ENCODE measurements around the gene MTF1.
"Not testable (repeated sequence)": the region's sequence is repeated elsewhere in the genome, so short reads cannot be mapped to it uniquely, and the experiment has no call there.

Gene MTF1

DNA sequence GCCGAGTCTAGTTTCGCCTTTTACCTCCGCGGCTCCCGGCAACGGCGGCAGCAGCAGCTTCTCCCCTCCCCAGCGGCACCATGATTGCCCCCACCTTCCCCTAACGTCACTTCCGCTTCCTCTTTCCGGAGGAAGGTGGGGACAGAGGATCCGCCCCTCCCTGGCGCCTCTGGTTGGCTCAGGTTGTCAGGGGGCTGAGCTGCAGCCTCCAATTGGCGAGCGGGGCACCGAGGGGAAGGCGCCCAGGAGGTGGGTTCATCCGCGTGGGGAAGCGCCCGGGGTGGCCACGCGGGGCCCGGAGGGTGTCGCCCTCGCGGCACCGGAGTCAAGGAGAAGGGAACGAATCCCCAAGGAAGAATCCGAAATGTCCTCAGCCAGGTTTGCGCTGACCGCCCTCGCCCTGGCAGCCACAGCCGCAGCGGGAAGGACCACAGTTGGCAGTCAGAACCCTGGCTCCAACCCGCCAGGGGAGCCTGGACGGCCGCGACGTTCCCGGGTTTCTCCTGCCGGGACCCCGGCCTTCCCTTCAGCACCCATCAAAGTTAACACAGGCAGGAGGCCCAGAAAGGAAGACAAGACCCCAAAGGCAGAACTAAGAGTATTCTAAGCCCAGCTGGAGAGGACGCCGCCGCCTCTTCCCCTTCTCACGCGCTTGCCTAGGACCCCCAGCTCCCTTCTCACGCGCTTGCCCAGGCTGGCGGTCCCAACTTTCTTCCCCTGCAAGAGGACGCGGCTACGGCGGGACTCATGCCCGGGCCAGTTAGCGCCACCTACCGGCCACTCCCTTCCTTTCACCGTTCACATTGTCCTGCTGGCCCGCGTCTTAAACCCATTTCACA is at the start of gene MTF1:
MTF1 (minus strand) TSS at position 86 of the 839 bp plus-strand sequence. CDS start 1,934 bp downstream, outside the sequence.
- peak; percentile 99 for DNase-seq

DNA sequence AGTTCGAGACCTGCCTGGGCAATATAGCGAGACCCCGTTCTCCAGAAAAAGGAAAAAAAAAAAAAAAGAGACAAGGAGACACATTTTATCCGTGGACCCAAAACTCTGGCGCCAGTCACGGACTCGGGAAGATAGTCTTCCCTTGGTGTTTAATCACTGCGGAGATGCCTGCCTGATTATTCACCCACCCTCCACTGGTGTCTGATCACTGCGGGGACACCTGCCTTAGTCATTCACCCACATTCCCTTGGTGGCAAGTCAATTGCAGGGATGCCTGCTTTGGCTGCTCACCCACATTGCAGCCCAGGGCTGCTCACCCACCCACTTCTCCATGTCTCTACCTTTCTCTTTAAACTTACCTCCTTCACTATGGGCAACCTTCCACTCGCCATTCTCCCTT is 49.1 kb upstream of the MTF1 start:
- not testable (repeated sequence) for DNase-seq

- DNase-seq: not testable (repeated sequence)
These were observed 48.2 kb upstream of the MTF1 start for GRCh38 chr1:37907416-37908125.

GRCh38 chr1:37906591-37906990 is 47.2 kb upstream of the MTF1 start:
- not testable (repeated sequence) for DNase-seq

- DNase-seq: no peak
These were observed 46.3 kb upstream of the MTF1 start for GRCh38 chr1:37905727-37906126.

DNA sequence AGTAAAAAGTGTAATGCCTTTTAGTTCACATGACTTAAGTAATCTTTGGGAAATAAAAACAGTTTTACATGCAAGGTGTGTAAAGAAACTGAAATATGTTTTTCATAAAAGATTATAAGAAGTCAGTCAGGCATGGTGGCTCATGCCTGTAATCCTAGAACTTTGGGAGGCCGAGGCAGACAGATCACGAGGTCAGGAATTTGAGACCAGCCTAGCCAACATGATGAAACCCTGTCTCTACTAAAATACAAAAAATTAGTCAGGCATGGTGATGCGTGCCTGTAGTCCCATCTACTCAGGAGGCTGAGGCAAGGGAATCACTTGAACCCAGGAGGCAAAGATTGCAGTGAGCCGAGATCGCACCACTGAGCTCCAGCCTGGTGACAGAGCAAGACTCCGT is 44.5 kb upstream of the MTF1 start:
- not testable (repeated sequence) for DNase-seq

- no peak for DNase-seq
These were observed 43.6 kb upstream of the MTF1 start for GRCh38 chr1:37902983-37903382.

DNA sequence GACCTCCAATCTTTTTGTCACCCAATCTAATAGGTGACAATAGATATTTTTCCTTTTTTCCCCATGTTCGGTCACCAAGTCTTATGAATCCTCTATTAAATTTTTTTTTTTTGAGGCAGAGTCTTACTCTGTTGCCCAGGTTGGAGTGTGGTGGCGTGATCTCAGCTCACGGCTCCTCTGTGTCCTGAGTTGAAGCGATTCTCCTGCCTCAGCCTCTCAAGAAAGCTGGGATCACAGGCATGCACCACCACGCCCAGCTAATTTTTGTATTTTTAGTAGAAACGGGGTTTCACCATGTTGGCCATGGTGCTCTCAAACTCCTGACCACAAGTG is 42.5 kb upstream of the MTF1 start:
- DNase-seq: no peak

- peak; percentile 36 for DNase-seq
These were observed 42.0 kb upstream of the MTF1 start for GRCh38 chr1:37901191-37901892.

- DNase-seq: not testable (repeated sequence)
These were observed 38.2 kb upstream of the MTF1 start for GRCh38 chr1:37897563-37897962.

DNA sequence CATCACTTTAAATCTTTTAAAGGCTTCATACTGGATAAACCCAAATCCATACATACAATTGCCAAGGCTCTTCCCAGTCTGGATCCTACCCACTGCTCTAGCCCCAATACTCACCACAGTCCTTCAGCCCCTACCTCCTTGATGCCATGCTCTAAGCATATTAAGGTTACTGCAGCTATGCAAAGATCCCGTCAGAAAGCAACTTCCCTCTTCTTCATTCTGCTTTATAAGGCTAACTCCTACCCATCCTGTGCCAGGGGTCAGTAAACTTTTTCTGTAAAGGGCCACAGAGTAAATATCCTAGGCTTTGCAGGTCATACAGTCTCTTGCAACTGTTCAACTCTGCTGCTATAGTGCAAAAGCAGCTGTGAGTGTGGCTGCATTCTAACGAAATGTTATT is 34.3 kb upstream of the MTF1 start:
- DNase-seq: no peak

- DNase-seq: peak; percentile 31
These were observed 33.0 kb upstream of the MTF1 start for GRCh38 chr1:37892151-37893047.

DNA sequence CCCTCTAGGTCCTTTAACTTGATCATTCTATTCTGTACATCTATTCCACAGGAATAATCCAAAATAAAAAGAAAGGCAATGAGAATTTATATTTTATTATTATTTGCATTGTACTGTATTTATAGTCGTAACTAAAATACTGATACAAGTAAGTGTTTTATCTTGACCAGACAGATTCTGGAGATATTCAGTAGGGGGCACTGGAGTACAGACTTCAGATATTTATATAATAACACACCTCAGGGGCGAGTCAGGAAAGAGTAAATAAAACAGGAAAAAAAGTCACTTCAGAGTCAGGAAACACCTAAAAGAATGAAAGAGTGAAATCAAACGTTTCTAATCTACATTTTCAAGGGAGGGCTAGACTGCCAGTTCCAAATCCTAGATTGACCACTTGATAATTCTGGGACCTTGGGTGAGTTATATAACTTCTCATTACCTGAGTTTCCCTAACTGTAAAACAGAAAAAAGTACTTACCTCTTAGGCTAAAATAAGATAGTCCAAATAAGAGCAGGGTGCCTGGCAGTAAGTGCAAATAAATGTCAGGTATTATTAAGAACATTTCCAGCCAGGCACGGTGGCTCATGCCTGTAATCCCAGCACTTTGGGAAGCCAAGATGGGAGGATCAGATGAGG is 31.1 kb upstream of the MTF1 start:
- peak; percentile 86 for DNase-seq

DNA sequence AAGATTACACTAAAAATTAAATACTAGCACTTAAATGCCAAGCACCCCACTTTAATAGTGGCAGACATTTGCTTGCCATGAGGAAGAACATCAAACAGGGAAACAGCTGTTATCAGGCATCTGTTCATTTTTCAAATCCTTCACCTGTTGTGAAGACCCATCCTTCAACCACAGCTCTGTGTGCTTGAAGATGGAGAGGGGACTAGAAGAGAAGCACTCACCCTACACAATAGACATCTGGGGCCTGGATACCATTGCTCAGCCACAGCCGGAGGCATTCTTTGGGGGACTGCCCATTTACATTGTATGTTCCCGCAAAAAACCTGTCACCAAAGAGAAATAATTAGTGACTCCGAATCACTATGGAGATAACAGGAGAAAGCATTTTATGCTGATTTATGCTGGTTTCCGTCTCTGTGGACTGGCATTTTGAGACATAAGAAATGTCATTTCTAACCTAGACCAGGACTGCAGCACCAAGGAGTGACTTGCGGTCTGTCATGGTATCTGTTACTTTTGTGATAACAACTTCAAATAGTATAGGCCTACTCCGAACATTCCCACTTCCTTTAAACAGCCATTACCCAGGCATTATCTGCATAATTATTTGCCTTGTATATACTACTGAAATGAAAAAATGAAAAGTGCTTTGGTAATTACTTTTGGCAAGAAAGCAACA is 28.8 kb upstream of the MTF1 start:
- DNase-seq: peak; percentile 13

DNA sequence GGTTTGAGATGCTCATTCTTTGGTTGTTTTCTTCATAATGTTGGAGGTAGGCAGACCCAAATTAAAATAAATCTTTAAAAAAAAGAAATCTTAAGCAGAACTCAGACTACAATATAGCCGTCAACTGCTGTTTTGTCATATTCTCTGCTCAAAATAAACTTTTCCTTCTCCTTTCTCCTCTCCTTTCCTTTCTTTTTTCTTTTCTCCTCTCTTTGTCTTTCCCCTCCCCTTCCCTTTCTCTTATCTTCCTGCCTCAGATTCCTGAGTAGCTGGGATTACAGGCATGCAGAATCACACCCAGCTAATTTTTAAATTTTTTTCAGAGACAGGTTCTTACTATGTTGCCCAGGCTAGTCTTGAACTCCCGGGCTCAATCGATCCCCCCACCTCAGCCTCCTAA is 24.8 kb upstream of the MTF1 start:
- DNase-seq: no peak

DNA sequence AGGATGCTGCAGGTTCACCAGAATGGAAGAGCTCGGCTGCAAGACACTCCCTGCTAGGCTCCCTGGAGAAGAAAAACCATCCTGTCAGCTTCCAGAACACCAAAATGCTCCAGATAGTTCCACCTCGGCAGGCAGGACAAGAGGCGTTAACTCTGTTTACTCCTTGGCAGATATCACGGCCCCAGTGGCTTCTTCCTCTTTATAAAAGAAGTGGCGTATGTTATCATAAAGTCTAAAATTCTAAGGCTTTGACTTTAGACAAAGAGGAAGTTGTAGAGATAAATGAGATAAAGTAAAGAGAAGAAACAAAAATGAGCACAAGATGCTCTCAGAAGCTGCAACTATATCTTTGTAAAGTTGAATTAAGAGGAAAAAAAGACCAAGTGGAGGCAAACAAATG is 24.3 kb upstream of the MTF1 start:
- peak; percentile 66 for DNase-seq

DNA sequence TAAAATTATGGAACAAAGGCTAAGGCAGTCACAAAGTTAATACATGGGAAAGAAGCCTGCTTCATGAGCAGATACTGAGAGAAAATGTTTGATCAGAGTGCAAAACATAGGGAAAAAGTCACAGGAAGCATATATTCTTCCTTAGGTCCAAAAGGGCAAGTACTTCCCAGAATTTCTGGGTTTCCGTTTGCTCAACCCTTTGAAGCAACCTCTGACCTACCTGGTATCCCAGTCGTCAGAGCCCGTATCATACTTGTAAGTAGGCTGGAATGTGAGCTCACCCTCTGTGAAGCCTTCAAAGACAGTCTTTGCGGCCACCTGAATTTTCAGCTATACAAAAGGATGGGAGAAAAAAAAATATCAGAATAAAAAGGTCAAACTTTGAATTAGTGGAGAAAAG is 20.5 kb upstream of the MTF1 start:
- DNase-seq: no peak

- no peak for DNase-seq
These were observed 18.7 kb upstream of the MTF1 start for GRCh38 chr1:37878071-37878470.

DNA sequence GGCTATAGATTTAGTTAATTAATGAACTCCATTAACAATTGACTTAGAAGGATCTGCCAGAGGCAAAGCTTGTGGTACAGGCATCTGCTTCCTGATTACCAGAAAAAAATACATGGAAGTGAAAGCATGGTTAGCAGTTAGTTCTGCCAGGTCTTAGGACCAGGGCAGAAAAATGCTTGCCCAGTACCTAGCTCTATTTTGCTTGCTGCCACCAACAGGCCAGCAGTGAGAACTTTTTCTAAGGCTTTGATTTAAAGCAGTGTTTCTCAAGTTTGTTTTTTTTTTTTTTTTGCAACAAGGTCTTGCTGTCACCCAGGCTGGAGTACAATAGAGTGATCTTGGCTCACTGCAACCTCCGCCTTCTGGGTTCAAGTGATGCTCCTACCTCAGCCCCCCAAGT is 16.4 kb upstream of the MTF1 start:
- DNase-seq: peak; percentile 38

GRCh38 chr1:37872692-37873091 is 13.3 kb upstream of the MTF1 start:
- no peak for DNase-seq

DNA sequence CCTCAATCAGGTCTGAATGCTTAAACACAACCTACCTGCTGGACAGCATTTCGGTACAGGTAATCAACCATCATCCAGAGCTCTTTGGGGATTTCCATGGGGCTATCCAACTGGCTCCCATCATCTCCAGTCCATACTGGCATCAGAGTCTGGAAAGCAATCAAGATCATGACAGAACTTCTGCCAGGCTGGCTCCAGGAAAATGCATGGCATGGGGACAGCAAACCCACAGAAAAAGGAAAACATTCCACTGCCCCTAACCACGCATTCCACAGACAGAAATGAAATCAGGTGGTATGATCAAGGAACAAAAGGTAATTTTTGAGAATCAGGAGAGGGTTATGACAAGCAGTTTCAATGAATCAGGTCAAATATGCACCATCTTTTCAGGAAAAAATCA is 9.1 kb upstream of the MTF1 start:
- no peak for DNase-seq

- DNase-seq: no peak
These were observed 8.4 kb upstream of the MTF1 start for GRCh38 chr1:37867784-37868183.

All from hematopoietic multipotent progenitor cell treated with erythropoietin and hydrocortisone succinate and interleukin-3 and kit ligand, for 4 days (in vitro differentiated cells).